Measurements from ENCODE around the gene CTCF. TPM values are rescaled to one million over a fixed set of nuclear protein-coding genes. Genes with fewer than 3 reads are reported as not detected.
A peak's percentile ranks its signal among the peaks of the same experiment; 100 is the strongest.

CTCF gene
- total RNA-seq, 1 donor from 2014 or later = 24.9 TPM

- ATAC-seq (ENCODE audit: poor library complexity) = no peak
- intact Hi-C loops (cut with DNase I) = loop anchor here (5.0 kb wide), 2 partner anchors 103 to 143 kb away; partner anchors contain the start of gene CTCF
- no peak for DNase-seq
Observed at GRCh38 chr16:67664871-67665270, 102.5 kb downstream of the CTCF start.

- intact Hi-C loops (cut with DNase I) = loop anchor here (5.0 kb wide), 1 partner anchor 143 kb away; no protein-coding TSS in a partner anchor
- DNase-seq (no peak), ATAC-seq (ENCODE audit: poor library complexity) (no peak)
Observed at GRCh38 chr16:67665598-67665997, 103.3 kb downstream of the CTCF start.

- ATAC-seq (ENCODE audit: poor library complexity) (peak; percentile 6), DNase-seq (peak; percentile 63)
- intact Hi-C loops (cut with DNase I) = loop anchor here (5.0 kb wide), 1 partner anchor 144 kb away; no protein-coding TSS in a partner anchor
Observed at GRCh38 chr16:67666032-67666551, 103.8 kb downstream of the CTCF start.

GRCh38 chr16:67666559-67667452 is 104.5 kb downstream of the CTCF start, which contains the start of the genes C16orf86 and ENKD1:
TSS of gene C16orf86 (plus strand) at chr16:67666814. CDS start at chr16:67666971, 157 bp downstream.
TSS of gene ENKD1 (minus strand) at chr16:67666750. CDS start at chr16:67666442, 308 bp downstream.
- intact Hi-C loops (cut with DNase I) = loop anchor here (5.0 kb wide), 1 partner anchor 145 kb away; no protein-coding TSS in a partner anchor
- DNase-seq = peak; percentile 92
- peak; percentile 86 for ATAC-seq (ENCODE audit: poor library complexity)

GRCh38 chr16:67667453-67667816 is 105.1 kb downstream of the CTCF start:
- ATAC-seq (ENCODE audit: poor library complexity) (no peak), DNase-seq (no peak)
- intact Hi-C loops (cut with DNase I) = loop anchor here (5.0 kb wide), 1 partner anchor 145 kb away; no protein-coding TSS in a partner anchor

GRCh38 chr16:67667817-67668494 is 105.6 kb downstream of the CTCF start:
- intact Hi-C loops (cut with DNase I) = loop anchor here (5.0 kb wide), 1 partner anchor 146 kb away; no protein-coding TSS in a partner anchor
- DNase-seq (peak; percentile 91), ATAC-seq (ENCODE audit: poor library complexity) (peak; percentile 89)

- DNase-seq (no peak), ATAC-seq (ENCODE audit: poor library complexity) (no peak)
- intact Hi-C loops (cut with DNase I) = loop anchor here (5.0 kb wide), 1 partner anchor 146 kb away; no protein-coding TSS in a partner anchor
Observed at GRCh38 chr16:67668495-67669157, 106.3 kb downstream of the CTCF start.

GRCh38 chr16:67669499-67670101 is 107.3 kb downstream of the CTCF start:
- ATAC-seq (ENCODE audit: poor library complexity) (no peak), DNase-seq (no peak)
- intact Hi-C loops (cut with DNase I) = loop anchor here (5.0 to 10.0 kb wide), 2 partner anchors 135 to 147 kb away; partner anchors contain the start of genes RANBP10 and TSNAXIP1

GRCh38 chr16:67672306-67672705 is 110.0 kb downstream of the CTCF start:
- ATAC-seq (ENCODE audit: poor library complexity) = no peak
- intact Hi-C loops (cut with DNase I) = loop anchor here (10.0 kb wide), 1 partner anchor 132 kb away; the partner anchor contains the start of genes RANBP10 and TSNAXIP1
- no peak for DNase-seq

- intact Hi-C loops (cut with DNase I) = loop anchor here (10.0 kb wide), 1 partner anchor 132 kb away; the partner anchor contains the start of genes RANBP10 and TSNAXIP1
- DNase-seq = peak; percentile 76
- peak; percentile 54 for ATAC-seq (ENCODE audit: poor library complexity)
Observed at GRCh38 chr16:67672739-67673662, 110.7 kb downstream of the CTCF start.

- DNase-seq (peak; percentile 80), ATAC-seq (ENCODE audit: poor library complexity) (peak; percentile 63)
- intact Hi-C loops (cut with DNase I) = loop anchor here (10.0 kb wide), 1 partner anchor 131 kb away; the partner anchor contains the start of genes RANBP10 and TSNAXIP1
Observed at GRCh38 chr16:67673712-67674580, 111.6 kb downstream of the CTCF start.

GRCh38 chr16:67674851-67675578 is 112.7 kb downstream of the CTCF start:
- DNase-seq (no peak), ATAC-seq (ENCODE audit: poor library complexity) (no peak)
- intact Hi-C loops (cut with DNase I) = loop anchor here (10.0 kb wide), 1 partner anchor 130 kb away; the partner anchor contains the start of genes RANBP10 and TSNAXIP1

GRCh38 chr16:67675579-67675935 is 113.2 kb downstream of the CTCF start:
- no peak for DNase-seq
- intact Hi-C loops (cut with DNase I) = loop anchor here (10.0 kb wide), 1 partner anchor 129 kb away; the partner anchor contains the start of genes RANBP10 and TSNAXIP1
- ATAC-seq (ENCODE audit: poor library complexity) = no peak

- DNase-seq (no peak), ATAC-seq (ENCODE audit: poor library complexity) (no peak)
- intact Hi-C loops (cut with DNase I) = loop anchor here (10.0 kb wide), 1 partner anchor 129 kb away; the partner anchor contains the start of genes RANBP10 and TSNAXIP1
Observed at GRCh38 chr16:67675999-67676398, 113.7 kb downstream of the CTCF start.

- intact Hi-C loops (cut with DNase I) = loop anchor here (10.0 kb wide), 1 partner anchor 128 kb away; the partner anchor contains the start of genes RANBP10 and TSNAXIP1
- ATAC-seq (ENCODE audit: poor library complexity) (no peak), DNase-seq (no peak)
Observed at GRCh38 chr16:67676516-67676915, 114.2 kb downstream of the CTCF start.
